WTC11 (cell line): ENCODE data around the gene RFTN1. TPM values are rescaled to one million over a fixed set of nuclear protein-coding genes. Genes with fewer than 3 reads are reported as not detected.

Experiments
- ATAC-seq: fragments of 200-7000 bp; cut with Tn5 transposase; 2 replicates; pipeline ENCODE4 v1.10.0; 2021; ENCODE audit warnings: mild to moderate bottlenecking, moderate library complexity
- CTCF ChIA-PET: fragments of 300-600 bp; sonication (Branson Sonifier 250); formaldehyde crosslinking; loops from one replicate; lab custom pipeline; 2021; ENCODE audit warnings: antibody characterized with exemption; lab: Charles Lee
- POLR2A ChIA-PET: fragments of 350-600 bp; sonication (Branson Sonifier 250); formaldehyde crosslinking; loops from one replicate; lab custom pipeline; 2021; ENCODE audit warnings: antibody characterized with exemption; lab: Charles Lee
- DNase-seq: peaks from one replicate; pipeline ENCODE4 v3.0.0; 2021; ENCODE audit warnings: low spot score
- H3K27ac Mint-ChIP-seq: 2 replicates; pipeline ENCODE4 v1.8.0; 2021; ENCODE audit warnings: mixed read lengths
- H3K27me3 Mint-ChIP-seq: 2 replicates; pipeline ENCODE4 v1.8.0; 2021; ENCODE audit warnings: low read depth, mild to moderate bottlenecking, moderate library complexity, mixed read lengths
- H3K36me3 Mint-ChIP-seq: 2 replicates; pipeline ENCODE4 v1.8.0; 2021; ENCODE audit warnings: mixed read lengths
- H3K4me1 Mint-ChIP-seq: 2 replicates; pipeline ENCODE4 v1.8.0; 2022; ENCODE audit warnings: mixed read lengths
- H3K4me3 Mint-ChIP-seq: 2 replicates; pipeline ENCODE4 v1.8.0; 2021; ENCODE audit warnings: mild to moderate bottlenecking, moderate library complexity, mixed read lengths
- H3K9me3 Mint-ChIP-seq: 2 replicates; pipeline ENCODE4 v1.8.0; 2021; ENCODE audit warnings: mixed read lengths
- ATF1 ChIP-seq: sonication (generic); formaldehyde crosslinking; IDR thresholded peaks from 2 replicates; pipeline ENCODE4 v1.8.1; 2023; ENCODE audit warnings: mild to moderate bottlenecking, moderate library complexity, missing genetic modification reagents
- ATF3 ChIP-seq: sonication (generic); formaldehyde crosslinking; conservative IDR thresholded peaks from 2 replicates; pipeline ENCODE4 v1.8.1; 2022; ENCODE audit warnings: mild to moderate bottlenecking, missing genetic modification reagents
- ATF6 ChIP-seq: sonication (generic); formaldehyde crosslinking; IDR thresholded peaks from 2 replicates; pipeline ENCODE4 v1.8.1; 2023; ENCODE audit warnings: mild to moderate bottlenecking, missing genetic modification reagents
- CBFB ChIP-seq: sonication (generic); formaldehyde crosslinking; IDR thresholded peaks from 2 replicates; pipeline ENCODE4 v1.8.1; 2022; ENCODE audit warnings: mild to moderate bottlenecking, low read depth, missing genetic modification reagents
- HMGA2 ChIP-seq: fragments of 250-450 bp; sonication (Bioruptor Pico); IDR thresholded peaks from 2 replicates; pipeline ENCODE4 v1.4.0; 2021; ENCODE audit warnings: mild to moderate bottlenecking, moderate library complexity
- IRF1 ChIP-seq: sonication (generic); formaldehyde crosslinking; IDR thresholded peaks from 2 replicates; pipeline ENCODE4 v1.8.0; 2023; ENCODE audit warnings: missing genetic modification reagents
- KAT7 ChIP-seq: sonication (generic); formaldehyde crosslinking; IDR thresholded peaks from 2 replicates; pipeline ENCODE4 v1.8.1; 2023; ENCODE audit warnings: missing genetic modification reagents, mild to moderate bottlenecking, borderline replicate concordance
- MLX ChIP-seq: sonication (generic); formaldehyde crosslinking; IDR thresholded peaks from 2 replicates; pipeline ENCODE4 v1.8.1; 2023; ENCODE audit warnings: mild to moderate bottlenecking, missing genetic modification reagents, moderate library complexity
- MXD4 ChIP-seq: fragments of 250-450 bp; sonication (Bioruptor Pico); IDR thresholded peaks from 2 replicates; pipeline ENCODE4 v1.8.0; 2021; ENCODE audit warnings: mild to moderate bottlenecking, moderate library complexity, borderline replicate concordance
- NR1H2 ChIP-seq: sonication (generic); formaldehyde crosslinking; IDR thresholded peaks from 2 replicates; pipeline ENCODE4 v1.9.0; 2021; ENCODE audit warnings: mild to moderate bottlenecking, moderate library complexity, missing genetic modification reagents
- PRRX2 ChIP-seq: fragments of 250-450 bp; sonication (Bioruptor Pico); IDR thresholded peaks from 2 replicates; pipeline ENCODE4 v1.8.0; 2021; ENCODE audit warnings: mild to moderate bottlenecking
- SMAD3 ChIP-seq: sonication (generic); formaldehyde crosslinking; IDR thresholded peaks from 2 replicates; pipeline ENCODE4 v1.8.0; 2022; ENCODE audit warnings: missing genetic modification reagents, mild to moderate bottlenecking, borderline replicate concordance
- SOX15 ChIP-seq: fragments of 250-450 bp; sonication (Bioruptor Pico); IDR thresholded peaks from 2 replicates; pipeline ENCODE4 v1.9.0; 2021; ENCODE audit warnings: mild to moderate bottlenecking
- SP1 ChIP-seq: sonication (generic); formaldehyde crosslinking; conservative IDR thresholded peaks from 2 replicates; pipeline ENCODE4 v1.8.1; 2022; ENCODE audit warnings: missing genetic modification reagents
- TCF7 ChIP-seq: sonication (generic); formaldehyde crosslinking; IDR thresholded peaks from 2 replicates; pipeline ENCODE4 v1.8.0; 2022; ENCODE audit warnings: mild to moderate bottlenecking, low read depth, missing genetic modification reagents, moderate library complexity
- TEAD1 ChIP-seq: sonication (generic); formaldehyde crosslinking; IDR thresholded peaks from 2 replicates; pipeline ENCODE4 v1.8.0; 2022; ENCODE audit warnings: mild to moderate bottlenecking, missing genetic modification reagents
- ZBTB43 ChIP-seq: sonication (generic); formaldehyde crosslinking; IDR thresholded peaks from 2 replicates; pipeline ENCODE4 v1.8.1; 2023; ENCODE audit warnings: mild to moderate bottlenecking, missing genetic modification reagents
- ZNF138 ChIP-seq: sonication (generic); formaldehyde crosslinking; conservative IDR thresholded peaks from 2 replicates; pipeline ENCODE4 v1.8.1; 2022; ENCODE audit warnings: mild to moderate bottlenecking, moderate library complexity, missing genetic modification reagents
- ZNF232 ChIP-seq: sonication (generic); formaldehyde crosslinking; IDR thresholded peaks from 2 replicates; pipeline ENCODE4 v1.8.0; 2022; ENCODE audit warnings: mild to moderate bottlenecking, missing genetic modification reagents
- ZNF263 ChIP-seq: sonication (generic); formaldehyde crosslinking; IDR thresholded peaks from 2 replicates; pipeline ENCODE4 v1.8.1; 2022; ENCODE audit warnings: low read depth, mild to moderate bottlenecking, moderate library complexity, missing genetic modification reagents
- ZNF396 ChIP-seq: fragments of 250-450 bp; sonication (Bioruptor Pico); IDR thresholded peaks from 2 replicates; pipeline ENCODE4 v1.8.0; 2021; ENCODE audit warnings: mild to moderate bottlenecking, moderate library complexity, borderline replicate concordance
- ZSCAN18 ChIP-seq: fragments of 250-450 bp; sonication (Bioruptor Pico); IDR thresholded peaks from 2 replicates; pipeline ENCODE4 v2.1.2; 2022; ENCODE audit warnings: mild to moderate bottlenecking, moderate library complexity
- total RNA-seq: library from RNA; stranded (reverse); gene quantifications from 3 replicates; pipeline ENCODE4 v1.2.3, GENCODE V29; 2021
- TF ChIP-seq, protein P1 (sequence below): sonication (generic); formaldehyde crosslinking; IDR thresholded peaks from 2 replicates; pipeline ENCODE4 v1.8.0; 2022; ENCODE audit warnings: mild to moderate bottlenecking, missing genetic modification reagents
- TF ChIP-seq, protein P2 (sequence below): sonication (generic); formaldehyde crosslinking; IDR thresholded peaks from 2 replicates; pipeline ENCODE4 v1.8.0; 2022; ENCODE audit warnings: mild to moderate bottlenecking, missing genetic modification reagents
- TF ChIP-seq, protein P3 (sequence below): sonication (generic); formaldehyde crosslinking; IDR thresholded peaks from 2 replicates; pipeline ENCODE4 v1.8.0; 2022; ENCODE audit warnings: mild to moderate bottlenecking, missing genetic modification reagents

RFTN1 gene
- total RNA-seq, 1 experiment from 2014 or later, result 3.8 TPM

DNA sequence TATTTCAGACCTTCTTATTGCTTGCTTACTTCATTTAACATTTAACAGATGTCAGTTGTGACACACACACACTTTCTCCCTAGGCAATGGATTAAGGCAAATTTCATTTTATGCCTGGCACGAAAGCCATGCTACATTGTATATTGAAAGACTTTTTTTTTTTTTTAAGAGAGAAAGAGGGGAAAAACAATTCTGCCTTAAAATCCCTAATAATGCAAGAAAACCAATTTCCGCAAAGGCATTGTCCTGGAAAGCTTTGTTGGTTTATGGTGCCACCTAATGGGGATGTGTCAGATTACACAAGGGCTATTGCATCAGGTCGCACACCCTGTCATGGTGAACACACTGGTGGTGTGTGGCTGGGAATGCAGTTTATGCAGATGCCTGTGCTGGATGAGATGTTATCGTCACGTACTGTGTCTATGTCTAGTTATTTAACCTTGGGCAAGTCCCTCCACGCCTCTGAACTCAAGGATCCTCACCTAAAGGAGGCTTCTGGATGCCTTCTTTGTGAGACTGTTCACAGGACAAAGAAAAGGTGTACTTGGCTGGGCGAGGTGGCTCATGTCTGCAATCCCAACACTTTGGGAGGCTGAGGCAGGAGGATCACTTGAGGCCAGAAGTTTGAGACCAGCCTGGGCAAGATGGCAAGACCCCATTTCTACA is 37.3 kb upstream of the RFTN1 start (continued):
- TF ChIP-seq ATF6 (CRISPR knock-in tag) (no peak), MLX (CRISPR knock-in tag) (no peak), NR1H2 (CRISPR knock-in tag) (no peak), HMGA2 (no peak), MXD4 (no peak), ATF3 (no peak), IRF1 (no peak), SMAD3 (CRISPR knock-in tag) (no peak), TCF7 (CRISPR knock-in tag) (no peak), SP1 (CRISPR knock-in tag) (no peak), ZNF138 (CRISPR knock-in tag) (no peak), ZNF263 (CRISPR knock-in tag) (no peak), ZNF396 (CRISPR knock-in tag) (peak; percentile 9; the same call in 1 of the 2 replicates), ZSCAN18 (CRISPR knock-in tag) (no peak), ATF1 (CRISPR knock-in tag) (no peak), TEAD1 (CRISPR knock-in tag) (no peak)
- TF ChIP-seq, protein P1, sequence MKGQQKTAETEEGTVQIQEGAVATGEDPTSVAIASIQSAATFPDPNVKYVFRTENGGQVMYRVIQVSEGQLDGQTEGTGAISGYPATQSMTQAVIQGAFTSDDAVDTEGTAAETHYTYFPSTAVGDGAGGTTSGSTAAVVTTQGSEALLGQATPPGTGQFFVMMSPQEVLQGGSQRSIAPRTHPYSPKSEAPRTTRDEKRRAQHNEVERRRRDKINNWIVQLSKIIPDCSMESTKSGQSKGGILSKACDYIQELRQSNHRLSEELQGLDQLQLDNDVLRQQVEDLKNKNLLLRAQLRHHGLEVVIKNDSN, result no peak

- ATAC-seq (peak; percentile 64), DNase-seq (no peak)
- Mint-ChIP-seq H3K4me3 (peak overlapping the region; percentile 49), H3K36me3 (no peaks in the 10 kb centered on the region), H3K4me1 (peaks cover 17% of the 10 kb centered on the region), H3K27me3 (peaks cover 3% of the 10 kb centered on the region; the same call in 1 of the 2 replicates), H3K9me3 (peaks cover 15% of the 10 kb centered on the region), H3K27ac (no peak overlapping the region)
- ChIA-PET CTCF (interaction anchor here (0.5 to 3.2 kb wide), 7 partner anchors 14 to 572 kb away, joined by 3 to 28 read pairs (median 5); no protein-coding TSS in a partner anchor), POLR2A (interaction anchor here (0.5 to 1.2 kb wide), 3 partner anchors 260 to 334 kb away, joined by 3 read pairs; partner anchors contain the start of genes DPH3 and OXNAD1)
- TF ChIP-seq ZNF232 (CRISPR knock-in tag) (no peak), CBFB (CRISPR knock-in tag) (no peak), KAT7 (no peak), ZNF396 (CRISPR knock-in tag) (no peak), PRRX2 (CRISPR knock-in tag) (no peak), ZBTB43 (no peak), ATF3 (no peak), SOX15 (no peak)
- TF ChIP-seq, protein P2, sequence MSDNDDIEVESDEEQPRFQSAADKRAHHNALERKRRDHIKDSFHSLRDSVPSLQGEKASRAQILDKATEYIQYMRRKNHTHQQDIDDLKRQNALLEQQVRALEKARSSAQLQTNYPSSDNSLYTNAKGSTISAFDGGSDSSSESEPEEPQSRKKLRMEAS, result no peak
- TF ChIP-seq, protein P3, sequence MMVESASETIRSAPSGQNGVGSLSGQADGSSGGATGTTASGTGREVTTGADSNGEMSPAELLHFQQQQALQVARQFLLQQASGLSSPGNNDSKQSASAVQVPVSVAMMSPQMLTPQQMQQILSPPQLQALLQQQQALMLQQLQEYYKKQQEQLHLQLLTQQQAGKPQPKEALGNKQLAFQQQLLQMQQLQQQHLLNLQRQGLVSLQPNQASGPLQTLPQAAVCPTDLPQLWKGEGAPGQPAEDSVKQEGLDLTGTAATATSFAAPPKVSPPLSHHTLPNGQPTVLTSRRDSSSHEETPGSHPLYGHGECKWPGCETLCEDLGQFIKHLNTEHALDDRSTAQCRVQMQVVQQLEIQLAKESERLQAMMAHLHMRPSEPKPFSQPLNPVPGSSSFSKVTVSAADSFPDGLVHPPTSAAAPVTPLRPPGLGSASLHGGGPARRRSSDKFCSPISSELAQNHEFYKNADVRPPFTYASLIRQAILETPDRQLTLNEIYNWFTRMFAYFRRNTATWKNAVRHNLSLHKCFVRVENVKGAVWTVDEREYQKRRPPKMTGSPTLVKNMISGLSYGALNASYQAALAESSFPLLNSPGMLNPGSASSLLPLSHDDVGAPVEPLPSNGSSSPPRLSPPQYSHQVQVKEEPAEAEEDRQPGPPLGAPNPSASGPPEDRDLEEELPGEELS (CRISPR knock-in tag), result no peak
These were observed 36.8 kb upstream of the RFTN1 start for GRCh38 chr3:16550305-16550675.
